H9 (cell line): ENCODE data around the gene PAEP. TPM values are rescaled to one million over a fixed set of nuclear protein-coding genes. Genes with fewer than 3 reads are reported as not detected.
A peak's percentile ranks its signal among the peaks of the same experiment; 100 is the strongest.

ENCODE experiments used
- DNase-seq: peaks from one replicate; pipeline ENCODE4 v3.0.0-alpha.2; 2017
- H2AFZ ChIP-seq: one replicate; pipeline ENCODE4 v1.6.1; 2013; ENCODE audit warnings: mild to moderate bottlenecking, low read length, control low read depth, moderate library complexity
- H2AK5ac ChIP-seq: 2 replicates; pipeline ENCODE4 v1.6.1; 2013; ENCODE audit warnings: low read length, control low read depth, mixed read lengths; ENCODE audit not compliant: insufficient read length
- H2BK120ac ChIP-seq: one replicate; pipeline ENCODE4 v1.6.1; 2013; ENCODE audit warnings: low read depth, mild to moderate bottlenecking, low read length, control low read depth, inconsistent platforms; ENCODE audit not compliant: poor library complexity, severe bottlenecking
- H2BK12ac ChIP-seq: 2 replicates; pipeline ENCODE4 v1.6.1; 2013; ENCODE audit warnings: low read length, control low read depth, mixed read lengths, low read depth; ENCODE audit not compliant: insufficient read length
- H2BK15ac ChIP-seq: 2 replicates; pipeline ENCODE4 v1.6.1; 2013; ENCODE audit warnings: low read depth, low read length, control low read depth
- H2BK20ac ChIP-seq: one replicate; pipeline ENCODE4 v1.6.1; 2013; ENCODE audit warnings: low read depth, mild to moderate bottlenecking, low read length, control low read depth, inconsistent platforms; ENCODE audit not compliant: poor library complexity, severe bottlenecking
- H2BK5ac ChIP-seq: 2 replicates; pipeline ENCODE4 v1.6.1; 2013; ENCODE audit warnings: low read length, control low read depth, mixed read lengths; ENCODE audit not compliant: insufficient read length
- H3K14ac ChIP-seq: 2 replicates; pipeline ENCODE4 v1.6.1; 2013; ENCODE audit warnings: low read length, control low read depth; ENCODE audit not compliant: insufficient read depth
- H3K18ac ChIP-seq: 2 replicates; pipeline ENCODE4 v1.6.1; 2013; ENCODE audit warnings: low read depth, mild to moderate bottlenecking, mixed read lengths, low read length, control low read depth; ENCODE audit not compliant: insufficient read length
- H3K23ac ChIP-seq: 2 replicates; pipeline ENCODE4 v1.6.1; 2013; ENCODE audit warnings: low read length, control low read depth, mixed read lengths, low read depth; ENCODE audit not compliant: insufficient read length
- H3K23me2 ChIP-seq: 2 replicates; pipeline ENCODE4 v1.6.1; 2013; ENCODE audit warnings: low read depth, mild to moderate bottlenecking, mixed read lengths, low read length, control low read depth; ENCODE audit not compliant: insufficient read length, poor library complexity, severe bottlenecking
- H3K27ac ChIP-seq: 2 replicates; pipeline ENCODE4 v1.5.1; 2013; ENCODE audit warnings: low read length, control low read depth, mixed read lengths, low read depth; ENCODE audit not compliant: insufficient read length
- H3K27me3 ChIP-seq: 2 replicates; pipeline ENCODE4 v1.6.1; 2013; ENCODE audit warnings: low read length, control low read depth, inconsistent platforms; ENCODE audit not compliant: insufficient read depth
- H3K4ac ChIP-seq: 2 replicates; pipeline ENCODE4 v1.6.1; 2013; ENCODE audit warnings: low read depth, mild to moderate bottlenecking, control low read depth, inconsistent platforms, low read length, moderate library complexity
- H3K4me1 ChIP-seq: 2 replicates; pipeline ENCODE4 v1.6.1; 2013; ENCODE audit warnings: low read length, control low read depth, inconsistent platforms; ENCODE audit not compliant: insufficient read depth
- H3K4me2 ChIP-seq: 2 replicates; pipeline ENCODE4 v1.6.1; 2013; ENCODE audit warnings: low read length, control low read depth, mixed read lengths; ENCODE audit not compliant: insufficient read length, insufficient read depth
- H3K56ac ChIP-seq: 2 replicates; pipeline ENCODE4 v1.6.1; 2013; ENCODE audit warnings: low read depth, mild to moderate bottlenecking, mixed read lengths, low read length, control low read depth; ENCODE audit not compliant: insufficient read length
- H3K79me1 ChIP-seq: 2 replicates; pipeline ENCODE4 v1.6.1; 2013; ENCODE audit warnings: low read depth, mild to moderate bottlenecking, moderate library complexity, low read length, control low read depth, inconsistent platforms; ENCODE audit not compliant: insufficient read depth, poor library complexity, severe bottlenecking
- H3K79me2 ChIP-seq: 2 replicates; pipeline ENCODE4 v1.6.1; 2013; ENCODE audit warnings: low read length, control low read depth, inconsistent platforms; ENCODE audit not compliant: insufficient read depth
- H3K9ac ChIP-seq: 2 replicates; pipeline ENCODE4 v1.6.1; 2013; ENCODE audit warnings: low read length, control low read depth, mixed read lengths; ENCODE audit not compliant: insufficient read length; ENCODE audit errors: extremely low read depth
- H3K9me3 ChIP-seq: one replicate; pipeline ENCODE4 v1.6.1; 2013; ENCODE audit warnings: low read depth, low read length, inconsistent platforms; ENCODE audit not compliant: control insufficient read depth
- H3T11ph ChIP-seq: one replicate; pipeline ENCODE4 v1.6.1; 2013; ENCODE audit warnings: mild to moderate bottlenecking, low read length, control low read depth, inconsistent platforms
- H4K20me1 ChIP-seq: one replicate; pipeline ENCODE4 v1.6.1; 2013; ENCODE audit not compliant: control insufficient read depth, insufficient read length, insufficient read depth
- H4K5ac ChIP-seq: 2 replicates; pipeline ENCODE4 v1.6.1; 2013; ENCODE audit warnings: low read depth, mild to moderate bottlenecking, mixed read lengths, low read length, control low read depth; ENCODE audit not compliant: insufficient read length
- H4K8ac ChIP-seq: replicated peaks from 2 replicates; pipeline ENCODE4 v1.6.1; 2013; ENCODE audit warnings: low read length, control low read depth, mixed read lengths, low read depth; ENCODE audit not compliant: insufficient read length
- H4K91ac ChIP-seq: 2 replicates; pipeline ENCODE4 v1.6.1; 2013; ENCODE audit warnings: low read depth, mild to moderate bottlenecking, moderate library complexity, mixed read lengths, low read length, control low read depth; ENCODE audit not compliant: insufficient read length
- H3K27ac Mint-ChIP-seq, 3 experiments: 2 replicates in 2 of 3; 3 replicates in 1 of 3; pipeline ENCODE4 v1.8.0; 2020 to 2021; ENCODE audit warnings: mixed read lengths in 3 of 3, mild to moderate bottlenecking in 1 of 3, moderate library complexity in 1 of 3
- H3K27me3 Mint-ChIP-seq: 2 replicates; pipeline ENCODE4 v1.8.0; 2021; ENCODE audit warnings: low read depth, mild to moderate bottlenecking, moderate library complexity, mixed read lengths
- H3K36me3 Mint-ChIP-seq, 3 experiments: 2 replicates in 2 of 3; 3 replicates in 1 of 3; pipeline ENCODE4 v1.8.0; 2020 to 2021; ENCODE audit warnings: low read depth in 3 of 3, mixed read lengths in 3 of 3; ENCODE audit not compliant: insufficient read depth in 1 of 3
- H3K4me1 Mint-ChIP-seq, 2 experiments: 2 replicates each; pipeline ENCODE4 v1.8.0; 2020; ENCODE audit warnings: mixed read lengths in 2 of 2
- H3K4me3 Mint-ChIP-seq, 2 experiments: 2 replicates in 1 of 2; 3 replicates in 1 of 2; pipeline ENCODE4 v1.8.0; 2020 to 2021; ENCODE audit warnings: mild to moderate bottlenecking in 2 of 2, mixed read lengths in 2 of 2, moderate library complexity in 1 of 2
- H3K9me3 Mint-ChIP-seq, 2 experiments: 2 replicates in 1 of 2; 3 replicates in 1 of 2; pipeline ENCODE4 v1.8.0; 2020; ENCODE audit warnings: mild to moderate bottlenecking in 2 of 2, mixed read lengths in 2 of 2, moderate library complexity in 1 of 2
- CTCF ChIP-seq: fragments of 200-600 bp; sonication (generic); conservative IDR thresholded peaks from 3 replicates; pipeline ENCODE4 v1.8.0; 2021; ENCODE audit warnings: antibody characterized with exemption, mild to moderate bottlenecking
- WGBS: extraction: QIAGEN DNeasy Blood & Tissue Kit; methylation state at CpG from one replicate; pipeline ENCODE4 v1.1.7; 2013; ENCODE audit warnings: missing lambda C conversion rate, low lambda C conversion rate, mixed read lengths; ENCODE audit not compliant: insufficient read length; ENCODE audit errors: extremely low coverage; 5-methylcytosine and 5-hydroxymethylcytosine counted together
- total RNA-seq: library from RNA; stranded (reverse); gene quantifications from 2 replicates; pipeline ENCODE4 v1.2.1, GENCODE V29; 2021

The PAEP gene
- total RNA-seq, 1 experiment from 2014 or later: not detected

- H3K4me1 ChIP-seq: no peaks in the 10 kb centered on the region
- H3K14ac ChIP-seq: no peak overlapping the region
- peaks cover 6 to 9% of the 10 kb centered on the region in 2 experiments for H3K9me3 Mint-ChIP-seq
- no peak overlapping the region for H2BK120ac ChIP-seq
- no peak overlapping the region for H2AK5ac ChIP-seq
- no peak overlapping the region for H3K4me2 ChIP-seq
- no peak overlapping the region for H2BK5ac ChIP-seq
- H4K8ac ChIP-seq: no peak overlapping the region
- H2AFZ ChIP-seq: no peak overlapping the region
- peaks cover 0 to 3% (median 0%) of the 10 kb centered on the region in 3 experiments; a peak in 1 of 7 replicates for H3K36me3 Mint-ChIP-seq
- H3T11ph ChIP-seq: no peak overlapping the region
- no peaks in the 10 kb centered on the region for H3K23me2 ChIP-seq
- no peak overlapping the region for H4K91ac ChIP-seq
- H3K4me1 Mint-ChIP-seq: peaks cover 0 to 2% of the 10 kb centered on the region in 2 experiments; a peak in 2 of 4 replicates
- H3K9ac ChIP-seq: no peak overlapping the region
- H3K4ac ChIP-seq: no peak overlapping the region
- no peak overlapping the region for H3K4me3 Mint-ChIP-seq
- H4K20me1 ChIP-seq: no peaks in the 10 kb centered on the region
- H3K27ac ChIP-seq: no peak overlapping the region
- H3K27me3 Mint-ChIP-seq: peaks cover 15% of the 10 kb centered on the region
- no peak overlapping the region for H2BK12ac ChIP-seq
- no peaks in the 10 kb centered on the region for H3K79me1 ChIP-seq
- H3K56ac ChIP-seq: no peak overlapping the region
- H3K27ac Mint-ChIP-seq: peak overlapping the region in 2 of 3 experiments; percentile 44 to 57; a peak in 1 of 7 replicates
- WGBS: no CpG with 5 or more reads among the region's 16 CpGs
- DNase-seq: no peak
- H4K5ac ChIP-seq: no peak overlapping the region
- TF ChIP-seq CTCF: no peak
- H3K27me3 ChIP-seq: no peaks in the 10 kb centered on the region
- no peaks in the 10 kb centered on the region for H3K79me2 ChIP-seq
- no peaks in the 10 kb centered on the region for H3K9me3 ChIP-seq
- no peak overlapping the region for H3K18ac ChIP-seq
- H2BK20ac ChIP-seq: no peak overlapping the region
- H2BK15ac ChIP-seq: no peak overlapping the region
- H3K23ac ChIP-seq: no peak overlapping the region
Observed at GRCh38 chr9:135583688-135584011, 22.1 kb downstream of the PAEP start.
